Stimulated activated CD4-positive, alpha-beta T cell treated with anti-CD3 and anti-CD28 coated beads, Interleukin-1b, Interleukin-23, amount 100 ng/mL, for 48 hours (primary cell): ENCODE data around the gene ABHD1.
"Not testable (repeated sequence)": the region's sequence is repeated elsewhere in the genome, so short reads cannot be mapped to it uniquely, and the experiment has no call there.

Experiments
- DNase-seq: peaks from one replicate; pipeline ENCODE4 v3.0.0-alpha.2; 2020

The ABHD1 gene

DNA sequence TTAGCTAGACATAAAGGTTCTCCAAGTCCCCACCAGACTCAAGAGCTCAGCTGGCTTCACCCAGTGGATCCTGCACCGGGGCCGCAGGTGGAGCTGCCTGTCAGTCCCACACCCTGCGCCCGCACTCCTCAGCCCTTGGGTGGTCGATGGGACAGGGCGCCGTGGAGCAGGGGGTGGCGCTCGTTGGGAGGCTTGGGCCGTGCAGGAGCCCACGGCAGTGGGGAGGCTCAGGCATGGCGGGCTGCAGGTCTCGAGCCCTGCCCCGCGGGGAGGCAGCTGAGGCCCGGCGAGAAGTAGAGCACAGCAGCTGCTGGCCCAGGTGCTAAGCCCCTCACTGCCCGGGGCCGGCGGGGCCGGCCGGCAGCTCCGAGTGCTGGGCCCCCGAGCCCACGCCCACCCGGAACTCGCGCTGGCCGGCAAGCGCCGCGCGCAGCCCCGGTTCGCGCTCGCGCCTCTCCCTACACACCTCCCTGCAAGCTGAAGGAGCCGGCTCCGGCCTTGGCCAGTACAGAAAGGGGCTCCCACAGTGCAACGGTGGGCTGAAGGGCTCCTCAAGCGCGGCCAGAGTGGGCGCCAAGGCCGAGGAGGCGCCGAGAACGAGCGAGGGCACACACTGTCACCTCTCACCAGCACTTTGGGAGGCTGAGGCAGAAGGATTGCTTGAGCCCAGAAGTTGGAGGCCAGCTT, 12.1 kb upstream of the ABHD1 start:
- DNase-seq = not testable (repeated sequence)

DNA sequence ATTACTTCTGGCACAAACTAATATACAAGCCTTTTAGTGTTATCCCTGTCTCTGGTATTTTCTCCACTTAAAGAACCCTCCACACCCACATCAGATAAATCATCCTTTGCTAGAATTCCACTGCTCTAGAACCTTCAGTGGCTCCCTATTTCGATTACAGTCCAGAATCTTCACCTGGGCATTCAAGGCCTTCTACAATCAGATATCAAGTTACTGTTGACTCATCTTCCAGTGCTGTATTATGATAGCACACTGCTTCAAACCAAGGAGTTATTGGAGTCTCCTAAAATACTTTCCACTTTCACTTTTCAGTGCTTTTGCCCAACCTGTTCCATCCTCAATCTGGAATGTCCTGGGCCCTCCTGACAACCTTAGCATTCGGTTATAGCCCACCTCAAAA, 8.1 kb upstream of the ABHD1 start:
- DNase-seq = no peak

DNA sequence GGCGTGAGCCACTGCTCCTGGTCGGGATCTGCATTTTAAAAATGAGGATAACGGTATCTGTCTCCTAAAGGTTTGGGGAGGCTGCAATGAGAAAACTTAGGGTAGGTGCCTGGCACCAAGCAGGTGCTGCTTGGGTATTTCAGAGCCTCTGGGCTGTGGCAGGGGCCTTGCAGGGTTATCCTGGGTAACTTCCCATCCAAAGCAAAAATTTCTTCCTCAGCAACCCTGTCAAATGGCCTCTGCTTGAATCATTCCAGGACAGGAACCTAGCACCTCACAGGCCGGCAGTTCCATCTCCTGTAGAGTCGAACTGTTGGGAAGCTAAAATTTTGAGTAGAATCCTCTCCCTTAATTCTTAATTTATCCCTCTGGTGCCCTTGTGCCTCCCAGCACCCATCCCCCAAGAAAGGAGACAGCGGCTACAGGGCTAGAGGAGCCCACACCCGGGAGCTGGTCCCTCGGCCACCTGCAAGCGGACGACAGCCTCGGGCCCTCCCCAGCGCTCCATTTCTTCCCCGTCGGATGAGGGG, 5.6 kb upstream of the ABHD1 start:
- DNase-seq = no peak

DNA sequence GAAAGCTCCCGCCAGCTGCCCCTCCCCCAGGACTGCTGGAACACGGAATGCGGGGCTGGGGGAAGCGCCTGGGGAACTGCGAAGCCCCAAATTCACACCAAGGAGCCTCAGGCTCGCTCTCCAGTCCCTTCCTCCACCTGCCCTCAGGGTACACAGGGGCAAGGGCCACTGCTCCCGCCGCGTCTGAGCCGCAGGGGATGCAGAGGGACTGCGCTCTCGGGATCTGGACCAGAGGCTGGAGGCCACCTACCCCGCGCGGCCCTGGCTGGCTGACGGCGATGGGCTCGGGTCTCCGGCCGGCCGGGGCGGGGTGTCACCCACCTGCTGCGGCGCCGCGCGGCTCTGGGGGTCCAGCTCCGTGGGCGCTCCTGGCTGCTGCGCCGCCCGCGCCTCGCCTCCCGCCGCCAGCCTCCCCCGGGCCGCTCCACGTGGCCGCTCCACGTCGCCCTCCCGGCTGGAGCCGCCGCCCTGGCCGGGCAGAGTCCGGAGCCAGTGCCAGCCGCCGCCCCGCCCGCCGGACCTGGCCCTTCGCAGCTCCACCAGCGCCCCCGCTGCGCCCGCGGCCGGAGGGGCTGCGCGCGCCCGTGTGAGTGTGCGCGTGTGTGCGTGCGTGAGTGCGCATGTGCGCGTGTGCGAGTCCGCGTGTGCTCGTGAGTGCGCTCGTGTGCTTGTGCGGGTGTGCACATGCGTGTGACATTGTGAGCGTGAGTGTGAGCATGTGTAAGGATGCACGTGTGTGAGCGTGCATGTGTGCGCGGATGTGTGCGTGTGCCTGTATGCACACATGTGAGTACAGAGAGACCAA, 4.9 kb upstream of the ABHD1 start, which contains the start of gene CGREF1:
CGREF1 (minus strand) TSS at position 604 of the 805 bp plus-strand sequence. CDS start 14,762 bp downstream, outside the sequence.
- DNase-seq = peak; percentile 17

DNA sequence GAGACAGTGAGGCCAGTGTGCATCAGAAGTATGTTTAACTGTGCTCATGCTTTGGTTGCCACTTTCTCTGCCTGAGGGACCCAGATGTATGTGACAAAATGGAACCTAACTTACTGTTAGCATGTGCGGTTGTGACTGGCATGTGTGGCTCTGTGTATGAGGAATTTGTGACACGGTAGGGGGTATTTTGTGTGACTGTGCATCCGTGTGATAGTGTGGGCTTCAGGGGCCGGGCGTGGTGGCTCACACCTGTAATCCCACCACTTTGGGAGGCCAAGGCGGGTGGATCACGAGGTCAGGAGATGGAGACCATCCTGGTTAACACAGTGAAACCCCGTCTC, 4.3 kb upstream of the ABHD1 start:
- DNase-seq = not testable (repeated sequence)

DNA sequence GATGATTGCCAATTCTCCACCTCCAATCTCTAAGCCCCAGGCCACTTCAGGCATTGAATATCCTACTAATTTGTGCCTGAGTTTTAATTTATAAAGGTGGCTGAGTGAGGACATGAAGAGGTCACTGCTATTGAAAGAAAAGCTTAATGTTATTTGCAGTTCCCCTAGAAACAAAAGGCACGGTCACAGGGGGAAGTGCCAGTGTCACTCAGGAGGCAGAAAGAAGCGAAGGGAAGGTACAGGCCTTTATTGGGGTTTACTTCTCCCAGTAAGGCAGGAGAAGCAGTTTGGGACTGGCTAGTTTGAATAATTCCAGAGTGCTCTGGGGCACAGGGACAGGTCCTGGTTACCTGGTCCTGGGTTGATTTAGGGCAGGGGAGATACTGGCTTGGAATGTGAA, 1.7 kb upstream of the ABHD1 start:
- no peak for DNase-seq

DNA sequence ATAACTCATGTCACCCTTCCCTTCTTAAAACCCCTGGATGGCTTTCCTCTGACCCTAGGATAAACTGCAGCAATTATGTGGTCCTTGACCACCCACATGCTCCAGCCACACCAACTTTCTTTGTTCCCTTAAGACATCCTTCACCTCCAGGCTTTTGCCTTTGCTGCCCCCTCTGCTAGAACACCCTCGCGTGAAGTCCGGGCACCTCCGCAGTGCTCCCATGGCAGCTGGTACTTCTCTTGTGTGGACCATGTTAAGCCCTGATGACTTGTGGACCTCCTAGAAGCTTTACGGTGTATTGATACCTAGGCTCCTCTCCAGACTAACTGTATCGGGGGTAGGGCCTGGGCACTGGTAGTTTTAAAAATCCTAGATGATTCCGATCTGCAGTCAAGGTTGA, 824 bp upstream of the ABHD1 start:
- DNase-seq = no peak

DNA sequence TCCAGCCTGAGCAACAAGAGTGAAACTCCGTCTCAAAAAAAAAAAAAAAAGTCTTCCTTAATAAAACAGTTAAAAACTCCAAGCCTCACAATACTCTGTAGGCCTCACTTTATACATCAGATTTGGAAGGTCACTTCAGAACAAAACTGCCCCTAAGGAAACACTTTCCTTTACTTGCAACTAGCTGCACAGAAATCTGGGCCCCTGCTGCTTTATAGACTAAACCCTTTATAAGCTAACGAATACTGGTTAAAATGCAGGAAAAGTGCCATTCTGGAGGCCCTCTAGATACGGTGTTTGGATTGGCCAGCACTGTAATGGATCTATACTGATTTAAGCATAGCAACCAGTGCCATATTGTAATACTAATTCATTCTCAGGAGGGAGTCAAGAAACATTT, 1.5 kb downstream of the ABHD1 start:
- DNase-seq = no peak

DNA sequence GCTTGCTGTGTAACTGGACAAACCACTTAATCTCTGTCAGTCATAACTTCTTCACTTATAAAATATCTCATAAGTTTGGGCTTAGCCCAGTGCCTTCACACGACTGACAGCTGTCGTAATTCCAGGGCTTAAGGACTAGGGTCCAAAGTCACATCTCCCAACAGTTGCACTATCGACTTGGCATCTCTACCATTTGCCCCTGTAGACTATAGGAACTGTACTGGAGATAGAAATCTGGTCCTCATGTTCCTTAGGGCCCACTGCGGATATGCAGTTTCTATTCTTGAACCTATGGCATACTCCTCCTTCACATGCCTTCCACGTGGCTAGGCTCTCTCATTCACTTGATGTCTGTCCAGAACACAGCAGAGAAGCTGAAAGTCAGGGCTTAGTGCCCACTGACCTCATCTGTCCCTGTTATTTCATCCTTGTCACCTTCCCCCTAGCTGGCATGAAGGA, 2.7 kb downstream of the ABHD1 start:
- DNase-seq = no peak

DNA sequence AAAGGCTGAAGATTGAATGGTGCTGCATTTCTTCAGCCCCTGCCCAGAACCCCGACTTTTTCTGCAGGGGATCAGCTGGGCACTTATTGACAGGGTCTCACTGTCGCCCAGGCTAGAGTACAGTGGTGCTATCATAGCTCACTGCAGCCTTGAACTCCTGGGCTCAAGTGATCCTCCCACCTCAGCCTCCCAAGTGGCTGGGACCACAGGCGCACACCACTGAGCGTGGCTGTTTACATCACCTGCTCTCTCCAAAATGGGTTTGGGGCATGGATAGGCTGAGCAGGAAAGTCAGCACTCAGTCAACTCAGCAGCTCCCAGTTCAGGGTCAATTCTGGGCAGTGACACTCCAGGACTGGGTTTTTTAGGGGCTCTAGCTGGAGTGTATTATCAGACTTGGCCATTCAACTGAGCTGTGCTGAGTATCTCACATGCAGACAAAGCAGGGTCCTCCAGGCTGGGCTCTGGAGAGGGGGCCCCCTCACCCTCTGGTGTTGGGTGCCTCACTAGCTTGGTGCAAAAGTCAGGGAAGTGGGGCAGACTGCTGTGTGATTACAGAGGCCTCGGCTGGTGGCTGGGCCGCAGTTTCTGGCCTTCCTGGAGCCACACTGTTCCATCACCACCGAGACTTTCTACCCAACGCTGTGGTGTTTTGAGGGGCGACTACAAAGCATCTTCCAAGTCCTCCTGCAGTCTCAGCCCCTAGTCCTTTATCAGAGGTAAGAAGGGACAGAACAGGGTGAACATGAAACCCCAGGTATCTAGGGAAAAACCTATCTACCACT, 4.5 kb downstream of the ABHD1 start:
- no peak for DNase-seq

DNA sequence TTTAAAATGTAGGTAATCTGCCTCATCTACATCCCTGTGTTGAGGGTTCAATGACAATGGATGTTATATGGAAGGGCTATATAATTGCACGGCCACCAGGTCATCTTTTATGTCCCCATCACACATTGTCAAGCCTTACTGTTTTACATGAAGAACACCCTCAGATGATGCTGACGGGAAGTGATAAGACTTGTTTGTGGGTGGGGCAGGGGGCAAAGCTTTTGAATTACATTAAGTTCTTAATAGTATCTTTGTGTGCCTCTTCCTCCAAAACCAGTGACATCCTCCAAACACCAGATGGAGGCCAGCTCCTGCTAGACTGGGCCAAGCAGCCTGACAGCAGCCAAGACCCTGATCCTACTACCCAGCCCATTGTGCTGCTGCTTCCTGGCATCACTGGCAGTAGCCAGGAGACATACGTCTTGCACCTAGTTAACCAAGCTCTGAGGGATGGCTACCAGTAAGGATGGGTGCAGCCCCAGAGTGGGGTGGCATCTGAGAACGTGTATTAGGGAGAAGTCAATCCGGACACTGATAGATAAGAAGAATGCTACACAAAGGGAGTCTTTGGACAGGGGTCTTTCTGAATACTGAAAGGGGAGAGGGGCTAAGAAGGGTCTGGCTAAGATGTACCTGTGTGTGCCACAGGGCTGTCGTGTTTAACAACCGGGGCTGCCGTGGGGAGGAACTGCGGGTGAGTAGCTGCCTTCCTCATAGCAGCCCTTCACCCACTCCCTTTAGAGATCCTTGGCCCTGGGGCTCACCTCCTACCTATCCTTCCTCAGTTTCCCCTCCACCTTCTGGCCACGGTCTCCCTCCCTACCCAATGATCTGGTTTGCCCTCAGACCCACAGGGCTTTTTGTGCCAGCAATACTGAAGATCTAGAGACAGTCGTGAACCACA, 5.3 kb downstream of the ABHD1 start:
- no peak for DNase-seq

DNA sequence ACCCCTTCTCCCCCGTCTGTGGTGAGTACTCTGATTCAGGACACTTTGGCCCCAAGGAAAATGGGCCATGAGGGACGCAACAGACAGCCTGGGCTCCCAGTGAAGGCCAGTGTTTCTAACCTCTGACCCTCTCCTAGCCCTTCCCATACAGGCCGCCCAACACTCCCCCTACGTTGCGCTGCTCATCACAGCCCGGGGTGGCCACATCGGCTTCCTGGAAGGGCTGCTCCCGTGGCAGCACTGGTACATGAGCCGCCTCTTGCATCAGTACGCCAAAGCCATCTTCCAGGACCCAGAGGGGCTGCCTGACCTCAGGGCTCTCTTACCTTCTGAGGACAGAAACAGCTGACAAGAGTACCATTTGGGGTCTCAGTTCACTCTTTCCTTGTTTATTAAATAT, 6.8 kb downstream of the ABHD1 start:
- DNase-seq = no peak

DNA sequence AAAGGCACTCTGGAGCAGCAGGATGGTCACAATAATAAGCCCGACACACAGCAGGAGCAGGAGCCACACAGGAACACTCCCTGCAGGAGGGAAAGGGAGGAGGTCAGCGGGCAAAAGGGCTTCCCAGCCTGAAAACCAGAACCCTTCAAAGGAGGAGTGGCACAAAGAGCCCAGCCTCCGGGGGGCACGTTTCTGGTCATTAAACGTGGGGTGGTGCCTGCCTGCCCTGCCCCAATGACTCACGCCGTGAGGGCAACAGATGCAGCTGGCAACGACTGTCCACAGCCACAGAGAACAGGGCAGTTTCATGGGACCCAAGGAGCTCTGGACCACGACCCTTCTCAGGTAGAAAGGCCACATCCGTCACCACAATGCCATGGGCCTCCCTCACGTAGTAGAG, 7.8 kb downstream of the ABHD1 start:
- no peak for DNase-seq

DNA sequence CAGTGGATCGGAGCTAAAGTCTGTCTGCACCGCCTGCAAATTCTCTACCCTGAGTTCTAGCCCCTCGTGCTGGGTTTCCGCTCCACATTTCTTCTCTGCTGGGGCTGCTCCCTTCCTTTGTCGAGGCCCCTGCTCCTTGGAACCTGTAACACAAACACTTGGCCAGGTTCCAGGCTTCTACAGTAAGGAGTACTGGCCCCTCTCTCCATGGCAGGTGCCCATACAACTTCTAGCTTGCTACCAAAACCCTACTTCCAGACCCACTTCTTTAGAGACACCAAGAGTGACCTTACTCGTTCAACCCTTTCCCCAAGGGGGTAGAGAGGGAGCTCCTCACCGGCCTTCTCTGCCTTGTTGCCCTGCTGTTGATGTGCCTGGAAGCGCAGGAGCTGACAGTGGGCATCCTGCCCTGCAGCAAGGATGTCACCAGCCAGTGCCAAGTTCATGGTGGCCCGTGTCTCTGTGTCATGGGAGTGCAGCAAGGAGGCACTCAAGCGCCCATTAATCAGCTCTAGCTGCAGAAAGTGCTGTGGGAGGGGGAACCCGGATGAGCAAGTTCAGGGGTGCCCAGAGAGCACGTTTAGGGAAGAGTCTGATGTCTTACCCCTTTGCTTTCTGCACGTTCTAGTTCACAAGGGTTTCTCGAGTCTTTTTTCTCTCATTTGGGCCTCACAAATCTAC, 9.7 kb downstream of the ABHD1 start:
- peak; percentile 47 for DNase-seq

DNA sequence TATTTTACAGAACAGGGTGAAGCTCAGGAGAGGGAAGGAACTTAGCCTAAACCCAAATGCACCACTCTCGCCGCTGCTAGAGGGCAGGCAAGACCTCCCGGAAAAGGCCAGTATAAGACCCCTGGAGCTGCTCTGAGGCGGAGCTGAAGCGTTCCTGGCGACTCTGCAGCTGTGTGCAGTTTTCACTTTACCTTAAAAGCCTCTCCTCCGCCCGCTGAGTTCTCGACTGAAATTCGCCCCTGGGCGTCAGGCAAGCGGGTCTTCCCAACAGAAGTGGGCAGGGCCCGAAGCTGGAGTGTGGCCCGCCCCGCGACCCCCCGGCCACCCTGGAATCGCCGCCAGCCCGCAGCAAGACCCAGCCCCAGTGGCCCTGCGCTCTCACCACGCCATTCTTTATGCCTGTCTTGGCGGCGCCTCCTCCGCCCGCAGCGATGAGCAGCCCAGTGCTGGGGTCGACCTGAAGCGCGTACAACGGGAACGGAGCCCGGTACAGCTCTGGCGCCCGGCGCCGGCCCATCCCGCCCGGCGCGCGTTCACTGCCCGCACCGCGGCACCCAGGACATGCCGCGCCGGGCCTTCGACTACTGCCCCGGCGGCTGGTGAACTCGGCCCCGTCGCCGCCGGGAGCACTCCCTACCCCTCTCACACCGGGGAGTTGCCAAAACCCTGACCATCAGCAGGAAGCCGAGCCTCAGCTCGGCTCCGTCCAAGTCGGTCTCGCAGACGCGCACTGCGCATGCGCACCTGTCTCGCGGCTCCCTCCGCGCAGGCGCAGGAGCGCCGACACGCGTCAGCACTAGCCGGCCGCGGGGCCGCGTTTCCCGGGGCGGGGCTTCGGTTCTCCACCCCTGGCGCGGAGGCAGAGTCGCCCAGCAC, 10.5 kb downstream of the ABHD1 start, which contains the start of gene PREB:
PREB (minus strand) TSS at position 732 of the 876 bp plus-strand sequence; CDS start at position 517, 215 bp downstream.
- DNase-seq = peak; percentile 97

DNA sequence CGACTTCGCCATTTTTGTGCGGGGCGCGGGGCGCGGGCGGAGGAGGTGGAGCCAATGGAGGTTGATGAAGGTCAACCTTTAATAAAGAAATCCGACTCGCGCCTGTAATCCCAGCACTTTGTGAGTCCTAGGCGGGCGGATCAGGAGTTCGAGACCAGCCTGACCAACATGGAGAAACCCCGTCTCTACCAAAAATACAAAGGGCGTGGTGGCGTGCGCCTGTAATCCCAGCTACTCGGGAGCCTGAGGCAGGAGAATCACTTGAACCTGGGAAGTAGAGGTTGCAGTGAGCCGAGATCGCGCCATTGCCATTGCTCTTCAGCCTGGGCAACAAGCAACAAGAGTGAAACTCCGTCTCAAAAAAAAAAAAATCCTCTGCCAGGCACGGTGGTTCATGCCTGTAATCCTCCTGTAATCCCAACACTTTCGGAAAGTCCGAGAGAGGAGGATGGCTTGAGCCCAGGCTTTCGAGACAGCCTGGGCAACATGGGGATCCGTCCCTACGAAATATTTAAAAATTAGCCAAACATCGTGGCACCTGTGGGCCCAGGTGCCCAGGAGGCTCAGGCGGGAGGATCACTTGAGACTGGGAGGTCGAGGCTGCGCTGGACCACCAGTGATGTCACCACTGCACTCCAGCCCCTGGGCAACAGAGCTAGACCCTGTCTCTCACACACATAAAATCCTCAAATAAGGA, 11.3 kb downstream of the ABHD1 start:
- no peak for DNase-seq

DNA sequence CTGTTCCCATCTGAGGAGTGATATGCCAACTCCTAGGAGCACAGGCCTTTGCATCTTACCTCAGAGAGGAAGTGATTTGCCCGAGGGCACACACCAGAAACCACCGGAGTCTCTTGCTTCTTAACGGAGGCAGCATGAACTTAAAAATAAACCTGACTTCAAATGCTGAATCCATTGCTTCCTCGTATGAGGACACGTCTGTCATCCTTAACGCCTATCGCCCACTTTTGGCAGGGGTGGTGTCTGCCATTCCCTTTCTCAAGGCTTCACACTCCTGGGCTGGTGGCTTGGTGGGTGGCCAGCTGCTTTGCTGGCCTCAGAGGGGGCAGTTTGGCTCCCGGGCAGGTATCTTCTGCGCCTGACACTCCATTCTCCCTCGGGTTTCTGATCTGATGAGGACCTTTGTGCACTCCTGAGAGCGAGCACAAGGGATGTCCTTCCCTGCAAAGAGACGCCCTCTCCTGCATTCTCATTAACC, 11.9 kb downstream of the ABHD1 start:
- DNase-seq = no peak

DNA sequence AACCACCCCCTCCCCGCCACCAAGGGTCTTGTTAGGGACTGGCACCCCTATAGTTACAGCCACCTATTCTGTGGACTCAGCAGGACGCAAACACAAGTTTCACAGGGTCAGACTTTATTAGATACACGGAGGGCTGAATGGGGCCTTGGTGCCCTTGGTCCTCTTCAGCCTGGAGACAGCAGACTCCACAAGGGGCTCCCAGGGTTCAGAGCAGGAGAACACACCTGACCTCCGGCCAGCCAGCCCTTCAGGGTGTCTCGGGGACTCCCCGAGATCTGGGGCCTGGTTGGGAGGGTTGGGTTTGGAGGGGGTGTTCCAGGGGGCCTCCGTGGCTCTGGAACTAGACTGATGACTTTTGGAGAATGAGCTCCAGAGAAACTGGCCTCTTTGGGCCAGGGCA, 13.1 kb downstream of the ABHD1 start:
- no peak for DNase-seq

DNA sequence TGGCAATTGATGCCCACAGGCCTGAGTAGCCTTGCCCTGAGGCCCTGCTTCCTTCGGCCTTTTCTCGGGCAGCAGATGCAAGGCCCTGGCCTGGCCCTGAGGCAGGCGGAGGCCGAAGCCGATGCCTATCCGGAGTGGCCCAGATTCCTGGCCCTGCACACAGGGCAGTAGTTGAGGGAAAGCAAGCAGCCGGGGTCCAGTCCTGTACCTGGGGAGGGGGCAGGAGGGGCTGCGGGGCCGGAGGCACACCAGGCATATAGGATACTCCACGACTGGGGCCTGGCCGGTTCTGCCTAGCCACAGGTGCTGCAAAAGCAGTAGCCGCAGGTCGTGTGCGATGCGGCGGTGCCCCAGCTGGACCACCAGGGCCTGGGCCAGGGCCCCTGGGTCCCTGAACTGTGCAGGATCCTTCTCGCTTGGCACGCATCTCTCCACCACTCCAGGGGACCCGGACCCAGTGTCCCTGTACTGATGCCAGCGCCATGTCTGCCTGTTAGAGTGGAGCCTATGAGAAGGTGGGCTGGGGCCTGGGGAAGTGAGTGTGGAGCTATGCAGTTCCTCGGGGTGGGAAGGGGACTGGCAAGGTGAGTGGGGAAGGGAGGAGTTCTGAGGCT, 13.8 kb downstream of the ABHD1 start:
- no peak for DNase-seq
